GM12878 (cell line): ENCODE results near the gene GIPC3. TPM values are rescaled to one million over a fixed set of nuclear protein-coding genes. Genes with fewer than 3 reads are reported as not detected.

Experiments used
- ATAC-seq: fragments of 200-7000 bp; cut with Tn5 transposase; 3 replicates; pipeline ENCODE4 v1.9.1; 2020; ENCODE audit warnings: mild to moderate bottlenecking, moderate library complexity
- BruUV-seq: library from RNA; stranded (reverse); fragments of 400-500 nt; replicated peaks from 2 replicates; lab custom pipeline; 2021; lab: Mats Ljungman, UMichigan
- CTCF ChIA-PET: fragments of 300-600 bp; sonication (Branson Sonifier 250); formaldehyde crosslinking; extraction: SDS; loops from one replicate; lab custom pipeline; 2021; ENCODE audit warnings: inconsistent platforms; lab: Yijun Ruan, JAX
- POLR2A ChIA-PET: fragments of 350-600 bp; formaldehyde crosslinking; extraction: SDS; loops from one replicate; lab custom pipeline; 2021; ENCODE audit warnings: inconsistent platforms; lab: Charles Lee
- RAD21 ChIA-PET: fragments of 300-600 bp; sonication (Branson Sonifier 250); formaldehyde crosslinking; loops from one replicate; lab custom pipeline; 2023; ENCODE audit warnings: antibody characterized with exemption; ENCODE audit not compliant: unreplicated experiment; lab: Charles Lee
- SMC1A ChIA-PET: fragments of 300-600 bp; sonication (Branson Sonifier 250); formaldehyde crosslinking; loops from one replicate; lab custom pipeline; 2023; ENCODE audit not compliant: unreplicated experiment, uncharacterized antibody; lab: Charles Lee
- DNase-seq: peaks from one replicate; pipeline ENCODE4 v3.0.0-alpha.2; 2011; ENCODE audit warnings: low read depth, low spot score
- FAIRE-seq: peaks from 3 replicates; lab custom pipeline; 2011; peaks lifted over from hg19 to GRCh38; lab: Jason Lieb, UNC
- H2AFZ ChIP-seq: 2 replicates; pipeline ENCODE4 v1.6.0; 2011; ENCODE audit warnings: low read depth, low read length, control low read depth; ENCODE audit not compliant: control insufficient read depth
- H3K27ac ChIP-seq: 2 replicates; pipeline ENCODE4 v1.5.1; 2011; ENCODE audit warnings: control low read depth; ENCODE audit not compliant: control insufficient read depth, insufficient read depth
- H3K27me3 ChIP-seq, 2 experiments: replicated peaks in 1 of 2; 2 replicates each; pipeline versions ENCODE4 v1.6.0 to v1.6.1; 2011; ENCODE audit warnings: low read length in 1 of 2; ENCODE audit not compliant: control insufficient read depth in 2 of 2, insufficient read depth in 2 of 2
- H3K36me3 ChIP-seq, 2 experiments: 2 replicates each; pipeline ENCODE4 v1.5.1; 2011; ENCODE audit warnings: low read length in 1 of 2; ENCODE audit not compliant: control insufficient read depth in 2 of 2, insufficient read depth in 2 of 2
- H3K4me1 ChIP-seq: 2 replicates; pipeline ENCODE4 v1.6.1; 2011; ENCODE audit warnings: mild to moderate bottlenecking, low read length, moderate library complexity, mixed read lengths; ENCODE audit not compliant: control insufficient read depth, insufficient read depth
- H3K4me2 ChIP-seq: 2 replicates; pipeline ENCODE4 v1.6.0; 2011; ENCODE audit warnings: control low read depth; ENCODE audit not compliant: control insufficient read depth, insufficient read depth
- H3K4me3 ChIP-seq: fragments of 200-600 bp; sonication (generic); 2 replicates; pipeline ENCODE4 v1.5.1; 2016
- H3K79me2 ChIP-seq: 2 replicates; pipeline ENCODE4 v1.6.0; 2011; ENCODE audit warnings: low read length; ENCODE audit not compliant: control insufficient read depth, insufficient read depth
- H3K9ac ChIP-seq: 2 replicates; pipeline ENCODE4 v1.8.0; 2011; ENCODE audit warnings: low read length, control low read depth, mixed read lengths; ENCODE audit not compliant: control insufficient read depth, insufficient read depth
- H3K9me3 ChIP-seq: replicated peaks from 3 replicates; pipeline ENCODE4 v1.5.1; 2011; ENCODE audit warnings: mild to moderate bottlenecking, low read length; ENCODE audit not compliant: control insufficient read depth, insufficient read depth
- H4K20me1 ChIP-seq: 2 replicates; pipeline ENCODE4 v1.6.0; 2011; ENCODE audit not compliant: control insufficient read depth, insufficient read depth
- CREM ChIP-seq: IDR thresholded peaks from 2 replicates; pipeline ENCODE4 v1.6.1; 2014; ENCODE audit warnings: antibody characterized with exemption, low read depth
- PAX8 ChIP-seq: fragments of 450-650 bp; IDR thresholded peaks from 2 replicates; pipeline ENCODE4 v1.6.1; 2017; ENCODE audit warnings: mild to moderate bottlenecking, moderate library complexity
- REST ChIP-seq: IDR thresholded peaks from 2 replicates; pipeline ENCODE4 v1.6.1; 2012; ENCODE audit warnings: mild to moderate bottlenecking, low read depth, low read length
- ZNF207 ChIP-seq: fragments of 450-650 bp; IDR thresholded peaks from 2 replicates; pipeline ENCODE4 v1.6.1; 2014; ENCODE audit warnings: antibody characterized with exemption, mild to moderate bottlenecking, borderline replicate concordance
- WGBS: methylation state at CpG from one replicate; pipeline ENCODE4 v1.1.6; 2016; ENCODE audit warnings: low lambda C conversion rate; ENCODE audit not compliant: insufficient replicate concordance, insufficient coverage; ENCODE audit errors: missing lambda C conversion rate; 5-methylcytosine and 5-hydroxymethylcytosine counted together
- in situ Hi-C: fragments of 300-500 bp; cut with MboI; formaldehyde crosslinking; loops from 9 replicates; pipeline ENCODE4 v1.14.3; 2018; ENCODE audit warnings: mixed read lengths
- intact Hi-C: fragments of 100-400 bp; cut with micrococcal nuclease; formaldehyde crosslinking; loops from one replicate; pipeline ENCODE4 v1.14.2; 2022; ENCODE audit not compliant: unreplicated experiment
- polyA plus RNA-seq, 11 experiments: library from polyadenylated mRNA; depleted of rRNA in 4 of 11; unstranded in 6 of 11; stranded (reverse) in 5 of 11; fragments of >200 nt; fragmentation: Nextera tagmentation in 4 of 11; fragmentation: Illumina TruSeq in 1 of 11; extraction: Ambion mirVana in 4 of 11; extraction: Trizol in 1 of 11; gene quantifications; 1 replicate in 1 of 11; 2 replicates in 10 of 11; pipeline versions ENCODE4 v1.2.1 to v1.2.3, GENCODE V29; 2011 to 2016; ENCODE audit warnings: inconsistent platforms in 2 of 11, missing spikeins in 2 of 11, low read depth in 1 of 11
- total RNA-seq, 4 experiments: library from RNA; depleted of rRNA in 3 of 4; stranded (reverse); fragments of >200 nt in 3 of 4; fragmentation: Illumina TruSeq in 1 of 4; extraction: Trizol in 1 of 4; gene quantifications; 2 replicates each; pipeline versions ENCODE4 v1.2.1 to v1.2.3, GENCODE V29; 2013 to 2021

Gene GIPC3
- total and polyA plus RNA-seq, 10 of the 15 experiments (the other 5 are each of a cell fraction or from before 2014, with no cell fraction given), result not detected

GRCh38 chr19:3570606-3571011 is 14.7 kb upstream of the GIPC3 start:
- ATAC-seq, result no peak
- Histone ChIP-seq H2AFZ (no peak overlapping the region), H3K27me3 (no peaks in the 10 kb centered on the region), H3K79me2 (peaks cover 3% of the 10 kb centered on the region), H3K9ac (no peak overlapping the region), H3K27ac (no peak overlapping the region), H3K4me3 (no peak overlapping the region), H3K4me1 (peaks cover 3% of the 10 kb centered on the region), H3K4me2 (no peak overlapping the region), H3K36me3 (no peaks in the 10 kb centered on the region; a peak in 1 of 4 replicates), H3K9me3 (no peaks in the 10 kb centered on the region), H4K20me1 (no peaks in the 10 kb centered on the region)
- ChIA-PET POLR2A (interaction anchor here (1.2 kb wide), 1 partner anchor 13 kb away, joined by 4 read pairs; the partner anchor contains the start of gene MFSD12), SMC1A (no interaction called here), CTCF (no interaction called here), RAD21 (no interaction called here)
- no peak for FAIRE-seq
- no TSS peak for BruUV-seq
- in situ Hi-C loops, result no loop called here
- no peak for TF ChIP-seq REST
- no peak for TF ChIP-seq ZNF207
- no peak for TF ChIP-seq CREM
- no peak for TF ChIP-seq PAX8
- intact Hi-C loops, result loop anchor here (5.0 kb wide), 1 partner anchor 37 kb away; the partner anchor contains the start of gene TBXA2R
- 69% methylated on average over 7 of the region's 7 CpGs for WGBS
- DNase-seq, result no peak
